GM12865 (cell line): ENCODE measurements around the gene ACP4.

Experiments
- DNase-seq: peaks from one replicate; pipeline ENCODE4 v3.0.0; 2010; ENCODE audit warnings: low read depth
- H3K4me3 ChIP-seq: 2 replicates; pipeline ENCODE4 v1.5.1; 2011; ENCODE audit warnings: mild to moderate bottlenecking, low read depth, low read length, control low read depth
- CTCF ChIP-seq: IDR thresholded peaks from 2 replicates; pipeline ENCODE4 v1.5.1; 2011; ENCODE audit warnings: low read length, control low read depth, low read depth, inconsistent platforms; ENCODE audit not compliant: insufficient read depth; ENCODE audit errors: missing control alignments

The ACP4 gene

GRCh38 chr19:50838239-50838638, 48.0 kb downstream of the ACP4 start:
- DNase-seq: peak; percentile 59
- peak; percentile 37 for TF ChIP-seq CTCF
- H3K4me3 ChIP-seq: no peak overlapping the region

- TF ChIP-seq CTCF: no peak
- H3K4me3 ChIP-seq: no peak overlapping the region
- DNase-seq: no peak
Measured at GRCh38 chr19:50839712-50840655, 49.8 kb downstream of the ACP4 start.

- H3K4me3 ChIP-seq: no peak overlapping the region
- no peak for TF ChIP-seq CTCF
- no peak for DNase-seq
Measured at GRCh38 chr19:50842130-50842529, 51.9 kb downstream of the ACP4 start.

- no peak for DNase-seq
- TF ChIP-seq CTCF: no peak
- no peak overlapping the region for H3K4me3 ChIP-seq
Measured at GRCh38 chr19:50843205-50843604, 53.0 kb downstream of the ACP4 start.

- H3K4me3 ChIP-seq: no peak overlapping the region
- DNase-seq: no peak
- no peak for TF ChIP-seq CTCF
Measured at GRCh38 chr19:50843701-50844221, 53.5 kb downstream of the ACP4 start.

- no peak for TF ChIP-seq CTCF
- no peak overlapping the region for H3K4me3 ChIP-seq
- DNase-seq: no peak
Measured at GRCh38 chr19:50844296-50844935, 54.2 kb downstream of the ACP4 start.
